ENCODE results near the gene BAIAP3. TPM values are rescaled to one million over a fixed set of nuclear protein-coding genes. Genes with fewer than 3 reads are reported as not detected.

BAIAP3 gene
- total RNA-seq, 2 donors from 2014 or later = 0.35 to 2.4 TPM

DNA sequence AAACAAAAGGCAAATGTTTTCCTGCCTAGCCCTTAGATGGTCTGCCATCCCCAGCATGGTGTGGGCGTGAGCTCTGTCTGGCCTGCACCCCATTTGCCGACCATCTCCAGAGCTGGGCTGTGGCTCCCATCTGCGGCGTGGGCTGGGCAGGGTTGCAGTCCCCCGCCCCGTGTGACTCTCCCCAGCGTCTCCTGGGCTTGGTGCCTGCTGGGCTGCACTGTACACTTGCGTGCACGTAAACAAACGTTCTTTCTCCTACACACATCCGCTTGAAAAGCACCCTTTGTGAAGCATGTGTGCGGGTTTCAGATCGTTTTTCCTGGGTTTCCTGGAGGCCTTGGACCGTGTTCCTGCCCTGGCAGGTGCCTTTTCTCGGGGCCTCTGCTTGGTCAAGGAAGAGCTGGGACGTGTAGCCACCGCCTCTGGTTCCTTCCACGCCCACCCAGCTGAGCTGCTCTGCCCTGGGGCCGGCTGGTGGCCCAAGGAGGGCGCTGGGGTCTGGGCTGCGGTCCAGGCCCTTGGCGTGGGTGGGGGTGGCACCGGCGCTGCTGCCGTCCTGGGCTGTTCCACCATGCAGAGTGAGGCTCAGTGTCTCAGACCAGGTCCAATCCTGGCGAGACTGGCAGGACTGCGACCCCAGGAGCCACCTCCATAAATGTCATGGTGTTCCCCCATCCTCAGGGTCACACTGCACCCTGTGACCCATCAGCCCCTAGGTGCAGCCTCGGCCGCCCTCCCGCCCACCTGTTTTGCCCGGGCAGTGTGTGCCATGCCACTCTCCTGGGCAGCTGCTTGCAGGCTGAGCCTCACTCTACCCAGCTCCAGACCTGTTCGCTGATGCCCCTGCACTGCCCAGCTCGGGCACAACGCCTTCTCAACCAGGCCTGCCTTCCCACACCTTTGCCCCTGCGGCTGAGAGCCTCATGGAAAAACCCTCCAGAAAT is 9.9 kb upstream of the BAIAP3 start:
- Histone ChIP-seq H3K4me1 (peaks cover 0 to 4% of the 10 kb centered on the region in 2 donors), H3K27ac (no peak overlapping the region), H3K4me3 (no peak overlapping the region), H3K27me3 (no peaks in the 10 kb centered on the region), H3K9me3 (no peaks in the 10 kb centered on the region), H3K36me3 (peaks cover 53% of the 10 kb centered on the region)
- TF ChIP-seq, protein P1, sequence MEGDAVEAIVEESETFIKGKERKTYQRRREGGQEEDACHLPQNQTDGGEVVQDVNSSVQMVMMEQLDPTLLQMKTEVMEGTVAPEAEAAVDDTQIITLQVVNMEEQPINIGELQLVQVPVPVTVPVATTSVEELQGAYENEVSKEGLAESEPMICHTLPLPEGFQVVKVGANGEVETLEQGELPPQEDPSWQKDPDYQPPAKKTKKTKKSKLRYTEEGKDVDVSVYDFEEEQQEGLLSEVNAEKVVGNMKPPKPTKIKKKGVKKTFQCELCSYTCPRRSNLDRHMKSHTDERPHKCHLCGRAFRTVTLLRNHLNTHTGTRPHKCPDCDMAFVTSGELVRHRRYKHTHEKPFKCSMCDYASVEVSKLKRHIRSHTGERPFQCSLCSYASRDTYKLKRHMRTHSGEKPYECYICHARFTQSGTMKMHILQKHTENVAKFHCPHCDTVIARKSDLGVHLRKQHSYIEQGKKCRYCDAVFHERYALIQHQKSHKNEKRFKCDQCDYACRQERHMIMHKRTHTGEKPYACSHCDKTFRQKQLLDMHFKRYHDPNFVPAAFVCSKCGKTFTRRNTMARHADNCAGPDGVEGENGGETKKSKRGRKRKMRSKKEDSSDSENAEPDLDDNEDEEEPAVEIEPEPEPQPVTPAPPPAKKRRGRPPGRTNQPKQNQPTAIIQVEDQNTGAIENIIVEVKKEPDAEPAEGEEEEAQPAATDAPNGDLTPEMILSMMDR (IDR thresholded peaks at IDR 0.05) = no peak
- no peak for DNase-seq (ENCODE audit: low spot score)

DNA sequence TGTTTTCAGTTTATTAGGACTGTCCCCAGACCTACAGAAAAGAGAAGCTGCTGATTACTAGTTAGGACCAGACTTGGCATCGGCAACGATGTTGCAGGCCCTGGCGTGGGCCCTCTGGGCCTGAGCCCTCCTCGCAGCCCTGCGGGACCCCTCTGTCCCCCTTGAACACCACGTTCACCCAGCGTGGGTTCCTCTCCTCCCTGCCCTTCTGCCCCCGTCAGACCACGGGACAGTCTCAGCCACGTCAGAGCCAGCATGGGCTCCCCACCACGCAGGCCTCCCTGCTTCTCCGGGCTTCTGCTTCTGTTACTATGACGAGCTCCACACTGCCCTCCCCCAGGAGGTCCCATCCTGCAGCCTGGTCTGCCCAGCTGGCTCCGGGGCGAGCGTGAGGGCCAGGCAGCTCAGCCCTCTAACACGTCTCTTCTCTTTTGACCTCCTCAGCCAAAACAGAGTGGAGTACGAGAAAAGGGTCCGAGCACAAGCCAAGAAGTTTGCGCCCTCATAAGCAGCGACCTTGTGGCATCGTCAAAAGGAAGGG is 9.1 kb upstream of the BAIAP3 start:
- Histone ChIP-seq H3K9me3 (no peaks in the 10 kb centered on the region), H3K4me1 (peaks cover 0 to 4% of the 10 kb centered on the region in 2 donors), H3K27me3 (no peaks in the 10 kb centered on the region), H3K4me3 (no peak overlapping the region), H3K36me3 (peaks cover 45% of the 10 kb centered on the region), H3K27ac (no peak overlapping the region)
- TF ChIP-seq, protein P1 (IDR thresholded peaks at IDR 0.05) = no peak
- no peak for DNase-seq (ENCODE audit: low spot score)

DNA sequence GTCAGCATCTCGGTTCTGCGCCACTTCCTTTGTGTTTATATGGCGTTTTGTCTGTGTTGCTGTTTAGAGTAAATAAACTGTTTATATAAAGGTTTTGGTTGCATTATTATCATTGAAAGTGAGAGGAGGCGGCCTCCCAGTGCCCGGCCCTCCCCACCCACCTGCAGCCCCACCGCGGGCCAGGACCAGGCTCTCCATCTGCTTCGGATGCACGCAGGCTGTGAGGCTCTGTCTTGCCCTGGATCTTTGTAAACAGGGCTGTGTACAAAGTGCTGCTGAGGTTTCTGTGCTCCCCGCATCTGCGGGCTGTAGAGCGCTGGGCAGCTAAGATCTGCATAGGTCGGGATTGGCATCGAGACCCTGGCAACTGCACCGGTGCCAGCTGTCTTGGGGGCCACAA is 8.2 kb upstream of the BAIAP3 start:
- DNase-seq (ENCODE audit: low spot score) = no peak
- TF ChIP-seq, protein P1 (IDR thresholded peaks at IDR 0.05) = no peak
- H3K4me3 ChIP-seq = no peak overlapping the region
- H3K27me3 ChIP-seq = no peaks in the 10 kb centered on the region
- H3K9me3 ChIP-seq = peaks cover 0 to under 1% of the 10 kb centered on the region in 2 donors
- no peak overlapping the region for H3K27ac ChIP-seq
- peaks cover 0 to 4% of the 10 kb centered on the region in 2 donors for H3K4me1 ChIP-seq
- H3K36me3 ChIP-seq = peaks cover 36% of the 10 kb centered on the region

DNA sequence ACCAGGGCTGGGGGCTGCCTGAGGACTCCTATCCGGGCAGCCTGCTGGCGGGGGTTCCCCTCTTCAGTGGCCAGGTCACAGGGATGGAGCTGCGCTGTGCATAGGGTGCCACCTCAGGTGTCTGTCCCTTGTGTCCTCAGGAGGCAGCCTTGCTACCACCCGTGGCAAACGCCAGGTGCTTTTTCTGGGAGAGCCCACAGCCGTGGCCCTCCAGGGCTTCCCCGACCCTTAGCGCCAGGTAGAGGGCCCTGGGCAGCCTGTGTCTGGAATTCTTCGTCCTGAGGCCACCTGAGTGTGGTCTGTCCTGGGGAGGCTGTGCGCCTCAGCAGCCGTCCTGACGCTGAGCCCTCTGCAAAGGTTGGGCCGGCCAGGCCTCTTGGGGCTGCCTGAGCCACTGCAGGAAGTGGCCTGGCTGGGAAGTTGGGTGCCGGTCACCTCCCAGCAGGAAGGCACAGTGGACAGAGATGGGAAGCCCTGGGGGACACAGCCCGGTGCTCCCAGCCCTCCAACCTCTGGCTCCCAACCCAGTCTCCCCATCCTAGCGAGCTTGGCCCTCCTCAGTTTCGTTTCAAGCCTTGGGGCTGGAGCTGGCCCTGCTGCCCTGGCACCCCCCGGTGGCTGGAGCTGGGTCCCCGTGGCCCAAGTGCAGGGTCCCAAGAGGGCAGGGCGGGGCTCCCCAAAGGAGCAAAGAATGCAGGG is 7.6 kb upstream of the BAIAP3 start:
- Histone ChIP-seq H3K36me3 (peaks cover 30% of the 10 kb centered on the region), H3K4me3 (no peak overlapping the region), H3K4me1 (peaks cover 0 to 4% of the 10 kb centered on the region in 2 donors), H3K27ac (no peak overlapping the region), H3K27me3 (no peaks in the 10 kb centered on the region), H3K9me3 (peaks cover 0 to 5% of the 10 kb centered on the region in 2 donors)
- no peak for DNase-seq (ENCODE audit: low spot score)
- TF ChIP-seq, protein P1 (IDR thresholded peaks at IDR 0.05) = no peak

DNA sequence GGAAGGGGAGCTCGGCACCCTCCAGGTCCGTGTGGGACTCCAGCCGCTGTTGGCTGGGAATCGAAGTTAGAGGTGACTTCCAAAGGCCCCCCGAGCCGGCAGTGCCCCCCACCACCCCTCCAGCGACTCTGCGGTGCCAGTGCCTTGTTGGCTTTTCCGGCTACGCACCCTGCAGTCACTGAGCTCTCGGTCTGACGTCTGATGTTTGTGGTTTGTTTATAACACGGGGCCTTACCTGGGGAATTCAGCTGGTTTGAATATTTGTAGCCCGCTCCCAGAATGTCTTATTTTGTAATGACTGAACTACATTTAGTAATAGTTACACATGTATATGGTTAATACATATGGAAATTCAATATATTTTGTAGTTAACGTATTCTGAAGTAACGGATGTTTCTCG is 7.1 kb upstream of the BAIAP3 start:
- Histone ChIP-seq H3K27ac (no peak overlapping the region), H3K36me3 (peaks cover 25% of the 10 kb centered on the region)
- TF ChIP-seq, protein P1 (IDR thresholded peaks at IDR 0.05) = no peak

More for the DNA sequence above, 7.1 kb upstream of the BAIAP3 start:
- DNase-seq (ENCODE audit: low spot score) = no peak
- H3K9me3 ChIP-seq = peaks cover 0 to 5% of the 10 kb centered on the region in 2 donors
- no peaks in the 10 kb centered on the region for H3K27me3 ChIP-seq
- peaks cover 0 to 10% of the 10 kb centered on the region in 2 donors for H3K4me1 ChIP-seq
- no peak overlapping the region for H3K4me3 ChIP-seq
